Endothelial cell of umbilical vein (primary cell): ENCODE results near the gene MBD4.
"Not testable (repeated sequence)": the region's sequence is repeated elsewhere in the genome, so short reads cannot be mapped to it uniquely, and the experiment has no call there.

ENCODE experiments used
- EZH2 ChIP-seq: IDR thresholded peaks from 2 replicates; pipeline ENCODE4 v1.6.1; 2012; ENCODE audit warnings: borderline replicate concordance, low read depth, mild to moderate bottlenecking, moderate library complexity, low read length, inconsistent platforms; ENCODE audit not compliant: severe bottlenecking
- MAX ChIP-seq: IDR thresholded peaks from 2 replicates; pipeline ENCODE4 v1.6.1; 2011; ENCODE audit not compliant: insufficient read depth, insufficient read length
- POLR2A ChIP-seq: IDR thresholded peaks from 2 replicates; pipeline ENCODE4 v1.6.1; 2012; ENCODE audit warnings: low read depth, mild to moderate bottlenecking, control low read depth, low read length
- POLR2AphosphoS5 ChIP-seq: IDR thresholded peaks from 2 replicates; pipeline ENCODE4 v1.6.1; 2012; ENCODE audit warnings: low read depth, mild to moderate bottlenecking, control low read depth, low read length, moderate library complexity; ENCODE audit not compliant: insufficient read depth
- TF ChIP-seq, protein P1 (sequence below), 2 donors: IDR thresholded peaks; 1 replicate in 1 of 2; 2 replicates in 1 of 2; pipeline ENCODE4 v1.5.1; 2011; ENCODE audit warnings: low read length in 2 of 2, mild to moderate bottlenecking in 2 of 2, moderate library complexity in 2 of 2, control low read depth in 1 of 2, inconsistent platforms in 1 of 2, low read depth in 1 of 2; ENCODE audit not compliant: insufficient read depth in 1 of 2; ENCODE audit errors: extremely low read depth in 1 of 2

DNA sequence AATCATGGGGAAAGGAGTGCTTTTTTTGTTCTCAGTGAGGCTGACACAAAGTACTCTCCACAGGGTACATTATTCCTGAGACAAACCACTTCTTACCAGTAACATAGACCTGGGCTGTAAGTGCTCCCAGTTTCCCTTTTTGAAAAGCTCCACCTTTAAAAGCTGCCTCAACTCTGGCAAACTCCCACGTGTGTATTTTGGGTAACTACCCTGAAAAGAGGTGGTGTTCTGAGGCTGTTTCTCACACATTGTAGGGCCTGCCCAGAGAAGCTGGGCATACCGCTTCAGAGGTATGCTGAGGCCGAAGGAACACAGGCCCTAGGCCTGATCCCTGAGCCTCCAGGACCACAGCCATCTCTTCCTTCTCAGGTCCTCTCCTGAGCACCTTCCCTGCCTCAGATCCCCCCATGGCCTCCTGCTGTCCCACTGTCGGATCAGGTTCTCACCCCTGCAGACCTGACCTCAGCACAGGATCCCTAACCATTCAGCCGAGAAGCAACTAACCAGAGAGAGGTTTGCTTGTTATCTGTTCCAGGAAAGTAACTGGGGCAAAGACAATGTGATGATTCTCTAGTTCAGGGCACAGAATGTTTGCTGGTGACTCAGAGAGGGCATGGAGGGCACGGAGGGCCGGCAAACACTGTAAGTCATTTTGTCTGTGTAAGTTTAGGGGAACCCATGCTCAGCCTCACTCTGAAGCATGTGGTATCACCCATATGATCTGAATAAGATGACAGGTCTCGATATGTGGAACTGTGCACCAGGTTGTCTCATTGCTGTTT, 47.5 kb downstream of the MBD4 start:
- TF ChIP-seq, protein P1, sequence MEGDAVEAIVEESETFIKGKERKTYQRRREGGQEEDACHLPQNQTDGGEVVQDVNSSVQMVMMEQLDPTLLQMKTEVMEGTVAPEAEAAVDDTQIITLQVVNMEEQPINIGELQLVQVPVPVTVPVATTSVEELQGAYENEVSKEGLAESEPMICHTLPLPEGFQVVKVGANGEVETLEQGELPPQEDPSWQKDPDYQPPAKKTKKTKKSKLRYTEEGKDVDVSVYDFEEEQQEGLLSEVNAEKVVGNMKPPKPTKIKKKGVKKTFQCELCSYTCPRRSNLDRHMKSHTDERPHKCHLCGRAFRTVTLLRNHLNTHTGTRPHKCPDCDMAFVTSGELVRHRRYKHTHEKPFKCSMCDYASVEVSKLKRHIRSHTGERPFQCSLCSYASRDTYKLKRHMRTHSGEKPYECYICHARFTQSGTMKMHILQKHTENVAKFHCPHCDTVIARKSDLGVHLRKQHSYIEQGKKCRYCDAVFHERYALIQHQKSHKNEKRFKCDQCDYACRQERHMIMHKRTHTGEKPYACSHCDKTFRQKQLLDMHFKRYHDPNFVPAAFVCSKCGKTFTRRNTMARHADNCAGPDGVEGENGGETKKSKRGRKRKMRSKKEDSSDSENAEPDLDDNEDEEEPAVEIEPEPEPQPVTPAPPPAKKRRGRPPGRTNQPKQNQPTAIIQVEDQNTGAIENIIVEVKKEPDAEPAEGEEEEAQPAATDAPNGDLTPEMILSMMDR (IDR thresholded peaks at IDR 0.05; ENCODE audit: extremely low read depth in 1 of 2, insufficient read depth in 1 of 2, low read depth in 1 of 2, low read length in 2 of 2) = not testable (repeated sequence)
- TF ChIP-seq POLR2A, POLR2AphosphoS5, EZH2, MAX: not testable (repeated sequence)
